Activated naive CD8-positive, alpha-beta T cell treated with anti-CD3 and anti-CD28 coated beads, Interleukin-2, amount 50 U/mL, for 16 hours (primary cell): ENCODE data around the gene TMIE.

Source experiments
- DNase-seq: peaks from one replicate; pipeline ENCODE4 v3.0.0-alpha.2; 2020; ENCODE audit warnings: low read depth, low spot score

TMIE gene

GRCh38 chr3:46701181-46701939, at the start of gene TMIE:
TSS of gene TMIE (plus strand) at chr3:46701392. CDS start at chr3:46701488, 96 bp downstream.
- no peak for DNase-seq

GRCh38 chr3:46655271-46655670, 45.9 kb upstream of the TMIE start:
- no peak for DNase-seq

GRCh38 chr3:46656778-46657556, 44.2 kb upstream of the TMIE start:
- DNase-seq = no peak

DNA sequence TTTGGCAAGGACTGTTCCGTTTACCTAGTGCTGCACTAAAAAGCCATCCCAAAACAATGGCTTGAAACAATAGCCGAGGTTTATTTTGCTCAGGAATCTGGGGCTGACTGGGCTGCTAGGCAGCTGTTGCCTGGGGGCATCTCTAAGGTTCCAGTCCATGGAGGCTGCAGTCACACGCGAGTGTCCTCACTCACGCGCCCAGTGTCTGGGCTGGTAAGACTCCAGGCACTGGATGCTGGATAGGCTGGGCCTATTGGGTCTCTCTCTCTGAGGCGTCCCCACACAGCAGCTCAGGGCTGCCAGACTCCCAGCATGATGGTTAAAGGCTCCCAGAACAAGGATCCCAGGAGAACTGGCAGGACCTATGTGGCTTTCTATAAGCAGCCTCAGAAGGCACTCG, 41.9 kb upstream of the TMIE start:
- DNase-seq = no peak

DNA sequence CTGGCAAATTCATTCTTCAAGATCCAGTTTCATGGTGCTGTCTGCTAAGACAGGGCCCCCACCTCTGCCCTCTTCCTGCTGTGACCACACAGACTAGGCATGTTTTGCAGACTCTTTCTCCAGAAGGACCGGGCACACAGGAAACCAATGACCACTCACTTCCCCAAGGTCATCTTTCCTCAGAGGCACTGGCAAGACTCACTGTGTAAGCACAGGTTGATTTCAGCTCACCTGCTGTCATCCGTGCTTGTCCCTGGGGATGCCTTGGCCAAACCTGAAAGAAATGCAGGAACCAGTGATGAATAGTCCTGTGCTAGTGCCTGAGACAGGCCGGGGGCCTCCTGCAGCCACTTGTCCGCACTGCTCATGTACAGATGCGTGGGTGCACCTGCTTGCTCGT, 41.2 kb upstream of the TMIE start:
- no peak for DNase-seq

- no peak for DNase-seq
These were observed 40.4 kb upstream of the TMIE start for GRCh38 chr3:46660543-46661523.

DNA sequence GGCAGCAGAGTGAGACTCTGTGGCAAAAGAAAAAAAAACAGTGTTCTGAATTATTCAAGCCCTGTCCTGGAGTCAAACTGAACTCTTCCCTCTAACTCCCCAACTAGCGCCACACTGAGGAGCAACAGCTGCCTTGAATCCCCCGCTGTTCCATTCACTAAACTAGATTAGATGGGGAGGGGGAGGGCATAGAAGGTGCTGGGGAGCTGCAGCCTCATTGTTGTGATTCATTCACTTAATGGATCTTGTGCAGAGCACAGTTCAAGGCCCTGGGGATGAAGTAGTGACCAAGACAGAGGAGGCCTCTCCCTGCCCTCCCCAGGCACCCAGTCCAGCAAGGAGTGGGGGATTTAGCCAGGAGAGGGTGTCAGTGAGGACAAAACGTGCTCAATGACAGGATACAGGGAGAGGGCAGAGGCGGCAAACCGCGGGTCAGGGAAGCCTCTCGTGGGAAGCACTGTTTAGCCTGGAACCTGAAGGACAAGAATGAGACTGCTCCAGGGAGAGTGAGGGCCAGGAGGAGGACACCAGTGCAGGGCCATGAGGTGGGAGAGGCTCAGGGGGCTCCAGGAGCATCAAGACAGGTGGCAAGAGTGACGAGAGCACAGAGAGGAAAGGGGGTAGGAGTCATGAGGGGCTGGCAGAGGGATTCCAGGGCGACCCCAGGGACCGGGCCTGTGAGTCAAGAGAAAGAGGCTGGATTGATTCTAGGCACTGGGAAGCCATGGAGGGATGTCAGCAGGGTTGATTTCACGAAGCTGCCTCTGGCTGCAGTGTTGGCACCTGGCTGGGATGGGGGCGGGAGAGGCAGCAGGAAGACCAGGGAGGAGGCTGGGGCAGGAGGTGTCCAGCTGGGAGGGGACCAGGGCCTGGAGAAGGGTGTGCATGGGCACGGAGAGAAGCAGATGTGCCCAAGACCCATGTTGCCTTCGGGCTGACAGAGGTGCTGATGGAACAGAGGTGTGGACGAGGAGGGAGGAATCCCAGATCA, 39.1 kb upstream of the TMIE start:
- no peak for DNase-seq

GRCh38 chr3:46662771-46663551, 38.2 kb upstream of the TMIE start:
- DNase-seq = no peak

- no peak for DNase-seq
These were observed 37.5 kb upstream of the TMIE start for GRCh38 chr3:46663591-46664135.

DNA sequence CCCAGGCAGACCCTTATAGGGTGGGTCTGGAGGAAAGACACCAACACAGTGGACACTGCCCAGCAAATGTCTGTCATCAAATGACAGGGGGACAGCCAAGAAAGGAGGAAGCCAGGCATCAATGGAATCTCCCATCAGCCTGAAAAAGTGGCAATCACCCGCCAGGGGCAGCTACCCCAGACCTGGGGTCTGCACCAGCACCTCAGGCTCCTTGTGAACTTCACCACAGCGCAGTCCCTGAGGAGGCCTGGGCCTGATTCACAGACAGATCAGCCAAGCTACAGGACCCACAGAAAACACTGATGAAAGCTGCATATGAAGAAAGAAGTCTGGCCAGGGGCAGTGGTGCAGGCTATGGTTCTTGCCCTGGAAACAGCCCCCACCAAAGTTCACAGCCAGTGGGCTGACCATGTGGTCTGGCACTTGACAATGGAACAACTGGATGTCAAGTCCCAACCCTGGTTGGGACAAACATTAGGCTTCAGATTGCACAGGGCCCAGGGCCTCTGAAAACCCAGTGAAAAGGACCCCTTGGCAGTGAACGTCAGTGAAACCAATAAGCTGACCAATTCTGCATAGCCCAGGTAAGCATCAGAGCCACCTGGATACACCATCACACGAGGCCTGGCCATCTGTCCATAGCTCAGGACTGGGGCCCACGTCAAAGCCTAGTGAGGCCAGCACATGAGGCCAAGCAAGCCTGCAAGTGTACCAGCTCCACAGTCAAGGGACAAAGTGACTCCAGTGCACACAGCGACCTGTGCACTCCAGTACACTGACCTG, 36.8 kb upstream of the TMIE start:
- DNase-seq = no peak

DNA sequence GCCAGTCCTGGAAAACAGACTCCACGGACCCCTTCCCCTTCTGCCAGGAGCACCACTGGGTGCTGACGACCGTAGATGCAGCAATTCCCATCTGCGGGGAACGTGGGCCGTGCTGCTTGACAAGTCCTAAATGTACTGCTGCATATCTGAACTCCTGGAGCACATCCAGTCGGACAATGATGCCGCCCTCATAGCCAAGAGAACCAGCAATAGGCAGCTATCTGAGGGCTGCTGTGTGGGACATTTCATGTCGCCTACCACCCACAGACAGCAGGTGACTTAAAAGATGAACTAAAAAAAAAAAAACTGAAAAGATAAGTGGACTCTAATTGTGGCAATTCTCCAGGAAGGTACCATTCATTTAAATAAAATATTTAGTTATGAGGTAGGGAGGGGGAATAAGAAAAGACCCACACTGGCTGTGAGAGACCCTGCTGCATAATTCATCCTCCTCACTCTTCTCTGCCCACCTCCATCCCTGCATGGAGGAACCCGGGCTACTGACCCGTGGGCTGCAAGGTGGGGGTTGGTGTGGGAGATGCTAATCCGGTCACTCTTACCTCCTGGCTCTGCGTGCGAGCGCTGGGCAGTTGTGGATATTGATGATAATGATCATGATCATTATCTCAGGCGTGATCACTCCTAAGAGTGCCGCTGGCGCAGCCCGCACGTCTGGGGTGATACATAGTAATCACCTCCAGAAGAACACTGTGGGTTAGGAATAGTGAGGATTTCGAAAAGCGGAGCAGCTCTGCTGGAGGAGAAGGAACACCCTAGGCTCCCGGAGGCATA, 36.0 kb upstream of the TMIE start:
- no peak for DNase-seq

DNA sequence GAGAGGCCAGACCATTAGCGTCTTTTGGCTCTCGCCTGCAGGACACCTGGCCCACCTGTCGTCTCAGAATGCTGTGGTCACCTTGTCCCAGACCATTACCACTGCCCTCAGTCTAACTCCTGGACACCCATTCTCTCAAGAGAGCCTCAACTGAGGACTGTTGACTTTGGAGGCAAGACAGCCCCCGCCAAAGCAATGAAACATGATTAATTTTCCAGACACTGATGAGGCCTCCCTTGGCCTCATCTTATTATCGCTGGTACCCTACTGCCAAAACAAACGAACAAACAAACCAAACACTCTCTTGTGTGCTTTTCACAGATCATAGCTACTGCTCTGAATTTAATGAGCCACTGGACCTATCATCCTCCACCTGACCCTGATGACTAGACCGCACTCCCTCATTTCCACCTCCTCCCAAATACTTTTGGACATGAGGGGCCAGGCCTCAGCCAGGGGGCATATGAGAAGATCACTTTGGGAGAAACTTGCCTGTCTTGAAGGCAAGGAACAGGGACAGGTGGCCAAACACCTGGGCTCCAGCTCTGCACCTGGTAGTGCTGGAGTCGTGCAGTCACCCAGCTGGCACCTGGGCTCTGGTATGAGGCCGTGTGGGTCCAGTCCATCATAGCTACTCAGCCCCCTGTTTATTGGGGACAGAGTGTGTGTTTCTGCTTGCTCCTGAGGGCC, 35.3 kb upstream of the TMIE start:
- DNase-seq = no peak

DNA sequence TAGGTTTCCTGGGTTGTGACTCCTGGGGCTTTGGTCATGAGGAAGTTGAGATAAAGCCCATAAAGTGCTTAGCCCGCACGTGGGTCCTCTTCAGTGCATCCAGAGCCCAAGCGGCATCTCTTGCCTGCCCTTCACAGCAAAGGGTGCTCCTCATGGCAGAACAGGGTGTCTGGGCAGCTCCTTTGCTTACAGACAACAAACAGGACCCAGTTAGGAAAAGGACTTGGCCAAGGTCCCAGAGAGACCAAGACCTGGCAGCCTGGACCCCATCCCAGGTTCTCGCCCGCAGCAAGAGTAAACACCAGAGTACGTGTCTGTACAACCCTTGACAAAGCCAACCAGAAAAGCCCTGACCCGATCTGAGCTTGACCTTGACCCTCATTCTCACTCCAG, 34.7 kb upstream of the TMIE start:
- no peak for DNase-seq

DNA sequence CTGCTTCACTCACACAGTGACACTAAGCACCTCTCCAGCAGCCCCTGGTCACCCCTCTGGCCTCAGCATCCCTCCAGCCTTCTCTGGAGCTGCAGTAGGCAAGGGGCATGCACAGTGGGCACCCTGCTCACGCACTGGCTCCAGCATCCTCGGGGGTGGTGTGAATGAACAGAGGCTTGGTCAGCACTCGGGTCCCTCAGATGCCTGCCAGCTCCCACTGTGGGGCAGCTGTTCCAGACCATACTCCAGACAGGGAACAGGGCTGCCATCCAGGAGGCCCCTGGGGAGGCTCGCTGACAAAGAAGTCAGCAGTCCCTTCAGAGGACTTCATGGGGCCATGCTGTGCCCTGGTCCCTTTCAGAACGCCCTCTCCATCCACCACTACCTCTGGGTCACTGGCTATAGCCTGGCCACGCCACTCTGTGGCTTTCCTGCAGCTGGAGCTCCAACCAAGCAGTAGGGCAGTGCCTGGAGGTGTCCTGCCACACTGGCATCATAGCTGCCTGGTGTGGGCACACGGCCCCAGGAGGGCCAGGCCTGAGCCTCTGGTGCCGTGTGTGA, 34.1 kb upstream of the TMIE start:
- no peak for DNase-seq

- no peak for DNase-seq
These were observed 33.5 kb upstream of the TMIE start for GRCh38 chr3:46667657-46668056.

GRCh38 chr3:46668116-46668515, 33.1 kb upstream of the TMIE start:
- no peak for DNase-seq

DNA sequence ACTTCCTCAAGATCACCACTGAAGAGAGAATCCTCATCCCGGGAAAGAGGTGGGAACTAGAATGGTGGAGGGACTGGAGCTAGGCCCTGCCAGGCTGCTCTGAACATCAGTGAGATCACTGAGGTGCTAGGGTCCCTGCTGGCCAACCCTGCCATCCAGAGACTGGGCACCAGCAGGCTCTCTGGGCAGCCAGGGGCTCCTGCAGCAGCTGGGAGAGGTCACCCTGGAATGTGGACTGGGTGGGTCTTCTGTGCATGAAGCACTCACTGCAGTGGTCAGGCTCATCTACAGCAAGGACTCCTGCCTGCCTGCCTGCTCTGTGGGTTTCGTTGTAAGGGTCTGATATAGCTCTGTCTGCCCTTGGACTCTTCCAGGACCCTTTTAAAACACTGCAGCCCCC, 32.6 kb upstream of the TMIE start:
- no peak for DNase-seq
